Left hindlimb (tissue), 1 donor: ENCODE data around the gene ADAMTS9.
A peak's percentile ranks its signal among the peaks of the same experiment; 100 is the strongest.

Experiments
- DNase-seq: peaks from one replicate; pipeline ENCODE4 v3.0.0-alpha.2; 2018

Gene ADAMTS9

DNA sequence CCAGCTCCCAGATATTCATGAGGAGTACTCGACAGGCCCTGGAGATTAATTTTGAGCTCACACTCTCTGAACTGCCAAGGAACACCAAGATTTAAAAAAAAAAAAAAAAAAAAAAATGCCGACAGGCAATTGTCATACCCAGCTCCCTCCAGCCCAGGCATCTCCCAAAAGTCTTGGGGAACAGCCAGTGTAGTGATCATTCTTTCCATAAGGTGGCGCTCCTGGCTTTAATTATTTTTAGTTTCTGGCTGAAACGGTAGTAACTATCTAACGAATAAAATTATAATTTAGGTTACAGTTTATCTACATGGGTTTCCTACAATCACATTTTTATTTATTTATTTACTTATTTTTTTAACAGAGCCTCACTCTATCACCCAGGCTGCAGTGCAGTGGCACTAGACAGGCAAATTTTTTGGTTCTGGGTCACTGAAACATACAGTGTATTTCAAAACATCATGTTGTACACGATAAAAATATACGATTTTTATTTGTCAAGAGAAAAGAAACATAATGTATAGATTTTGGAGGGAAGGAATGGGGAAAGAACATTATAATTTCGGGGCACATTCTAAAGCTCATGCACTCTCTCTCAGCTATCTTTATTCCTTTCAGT is 157.3 kb downstream of the ADAMTS9 start:
- peak; percentile 65 for DNase-seq

DNA sequence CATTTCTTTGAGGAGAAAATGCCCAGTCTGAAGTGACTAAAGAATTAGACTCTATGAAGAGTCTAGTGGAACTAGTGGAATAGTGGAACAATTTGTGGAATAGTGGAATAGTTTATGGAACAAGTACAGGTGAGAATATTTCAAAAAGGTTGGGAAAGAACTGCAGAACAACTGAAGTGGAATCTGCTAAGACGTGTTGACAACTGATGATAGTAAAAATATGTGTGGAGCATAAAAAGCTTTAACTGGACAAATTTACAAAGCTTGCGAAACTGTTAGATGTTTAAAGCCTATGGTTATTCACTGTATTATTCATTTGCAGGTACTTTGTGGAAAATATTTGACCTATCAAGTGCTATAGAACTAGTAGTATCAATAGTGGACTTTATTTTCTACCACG is 164.5 kb downstream of the ADAMTS9 start:
- no peak for DNase-seq

DNA sequence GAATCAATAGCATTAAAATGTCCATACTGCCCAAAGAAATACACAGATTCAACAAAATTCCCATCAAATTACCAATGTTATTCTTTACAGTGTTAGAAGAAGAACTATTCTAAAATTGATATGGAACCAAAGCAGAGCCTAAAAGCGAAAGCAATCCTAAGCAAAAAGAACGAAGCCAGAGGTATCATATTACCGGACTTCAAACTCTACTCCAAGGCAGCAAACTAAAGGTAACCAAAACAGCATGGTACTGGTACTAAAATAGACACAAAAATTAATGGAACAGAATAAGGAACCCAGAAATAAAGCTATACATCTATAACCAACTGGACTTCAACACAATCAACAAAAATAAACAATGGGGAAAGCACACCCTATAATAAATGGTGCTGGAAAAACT is 167.5 kb downstream of the ADAMTS9 start:
- no peak for DNase-seq

DNA sequence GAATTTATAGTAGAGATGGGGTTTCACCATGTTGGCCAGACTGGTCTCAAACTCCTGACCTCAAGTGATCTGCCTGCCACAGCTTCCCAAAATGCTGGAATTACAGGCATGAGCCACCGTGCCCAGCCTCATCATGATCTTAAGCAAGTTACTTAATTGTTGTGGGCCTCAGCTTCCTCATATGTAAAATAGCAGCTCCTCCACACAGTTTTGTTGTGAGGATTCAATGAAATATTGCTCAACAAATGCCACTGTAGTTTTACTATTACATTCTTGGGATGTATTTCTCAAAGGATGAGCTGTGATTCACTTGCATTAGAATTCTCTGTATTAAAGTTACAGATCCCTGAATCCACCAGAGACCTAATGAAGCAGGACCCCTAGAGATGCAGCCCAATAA is 168.8 kb downstream of the ADAMTS9 start:
- DNase-seq: no peak

DNA sequence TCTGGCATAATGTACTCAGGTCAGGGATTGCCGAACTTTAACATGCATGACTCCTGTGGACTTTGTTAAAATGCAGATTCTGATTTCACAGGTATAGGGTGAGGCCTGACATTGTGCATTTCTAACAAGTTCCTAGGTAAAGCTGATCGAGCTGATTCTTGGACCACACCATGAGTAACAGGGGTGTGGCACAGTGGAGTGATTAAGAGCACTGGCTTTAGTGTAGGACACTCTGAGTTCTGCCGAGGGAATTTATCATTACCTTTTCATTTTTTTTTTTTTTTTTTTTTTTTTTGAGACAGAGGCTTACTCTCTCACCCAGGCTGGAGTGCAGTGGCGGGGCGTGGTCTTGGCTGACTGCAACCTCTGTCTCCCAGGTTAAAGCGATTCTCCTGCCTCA is 169.3 kb downstream of the ADAMTS9 start:
- DNase-seq: no peak

DNA sequence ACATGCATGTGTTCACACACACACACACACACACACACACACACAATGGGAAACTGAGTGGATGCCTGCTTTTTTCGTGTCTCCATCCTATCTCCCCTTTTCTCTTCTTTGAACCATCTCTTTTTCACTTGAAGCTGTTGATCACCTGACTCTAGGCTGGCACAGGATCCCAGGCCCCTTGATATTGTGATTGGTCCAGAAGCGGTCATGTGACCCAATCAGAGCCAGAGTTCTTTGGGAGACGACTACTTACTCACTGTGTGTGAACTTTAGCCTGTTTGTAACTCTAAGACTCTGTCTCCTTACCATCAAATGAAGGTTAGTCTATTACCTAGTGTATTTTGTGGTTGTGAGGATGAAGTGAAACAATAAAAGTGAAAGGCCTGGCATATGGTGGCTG is 172.9 kb downstream of the ADAMTS9 start:
- DNase-seq: no peak

DNA sequence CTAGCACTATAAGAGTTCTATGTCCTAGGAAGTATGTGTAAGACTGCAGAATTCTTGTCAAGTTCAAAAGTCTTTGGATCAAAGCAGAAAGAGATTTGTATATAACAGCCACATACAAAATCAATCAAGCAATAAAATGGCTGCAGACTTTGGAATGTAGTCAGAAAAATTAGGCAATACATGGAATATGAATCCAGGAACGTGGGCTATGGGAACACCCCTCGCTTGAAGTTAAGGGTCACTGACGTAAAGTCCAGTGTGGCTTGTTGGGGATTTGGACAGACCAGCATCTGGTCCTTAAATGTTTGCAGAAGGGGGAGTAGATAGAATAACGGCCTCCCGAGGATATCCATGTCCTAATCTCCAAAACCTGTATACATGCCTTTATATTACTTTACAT is 178.6 kb downstream of the ADAMTS9 start:
- DNase-seq: no peak

DNA sequence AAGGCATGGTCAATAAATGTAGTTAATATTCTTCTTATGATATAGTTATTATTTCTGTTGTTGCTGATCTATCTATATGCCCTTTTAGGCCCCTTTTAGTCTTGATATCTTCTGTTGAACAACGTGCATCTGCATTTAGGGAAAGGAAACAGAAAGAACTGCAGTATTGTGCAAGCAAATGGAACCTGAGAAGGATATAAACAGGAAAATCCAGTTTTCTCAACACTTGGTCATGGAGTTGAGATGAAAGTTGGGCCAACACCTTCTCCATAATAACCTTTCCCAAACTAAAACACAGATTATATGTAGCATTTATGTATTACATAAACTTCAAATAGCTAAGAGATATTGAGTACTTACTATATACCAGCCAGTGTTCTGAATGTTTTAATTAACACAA is 179.7 kb downstream of the ADAMTS9 start:
- no peak for DNase-seq

DNA sequence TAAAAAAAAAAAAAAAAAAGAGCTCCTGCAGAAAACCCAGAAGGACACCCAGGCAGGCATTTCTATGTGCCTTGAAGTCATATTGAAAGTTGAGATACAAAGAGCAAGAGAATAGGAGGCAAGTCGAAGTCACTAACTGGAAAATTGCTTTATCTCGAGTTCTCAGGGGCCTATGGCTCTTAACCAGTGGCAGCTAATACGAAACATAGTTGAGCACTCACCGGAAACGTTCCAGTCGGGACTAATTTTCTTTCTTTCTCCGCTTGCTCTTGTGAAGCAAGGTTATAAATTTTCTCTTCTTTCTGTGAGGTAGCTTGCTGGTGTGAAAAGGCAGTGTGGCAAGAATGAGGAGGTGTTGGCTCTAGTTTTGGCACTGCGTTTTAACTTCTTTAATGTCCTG is 181.5 kb downstream of the ADAMTS9 start:
- DNase-seq: no peak

DNA sequence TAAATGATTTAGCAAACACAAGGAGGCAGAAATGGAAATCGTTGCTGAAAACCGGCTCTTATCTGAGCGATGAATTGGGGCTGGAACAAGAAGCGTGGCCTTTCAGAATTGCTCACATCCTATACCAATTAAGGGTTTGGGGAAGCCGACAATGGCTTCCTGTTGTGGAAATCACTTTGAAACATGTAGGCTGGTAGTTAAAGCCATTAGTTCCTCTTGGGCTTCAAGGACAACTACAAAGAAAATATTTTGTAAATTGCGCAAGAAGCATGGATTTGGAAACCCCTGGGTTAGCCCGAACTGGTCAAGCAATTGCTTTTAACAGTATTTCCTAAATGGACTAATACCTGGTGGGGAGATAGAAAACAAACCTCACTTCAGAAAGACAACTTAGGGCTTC is 182.4 kb downstream of the ADAMTS9 start:
- DNase-seq: no peak

DNA sequence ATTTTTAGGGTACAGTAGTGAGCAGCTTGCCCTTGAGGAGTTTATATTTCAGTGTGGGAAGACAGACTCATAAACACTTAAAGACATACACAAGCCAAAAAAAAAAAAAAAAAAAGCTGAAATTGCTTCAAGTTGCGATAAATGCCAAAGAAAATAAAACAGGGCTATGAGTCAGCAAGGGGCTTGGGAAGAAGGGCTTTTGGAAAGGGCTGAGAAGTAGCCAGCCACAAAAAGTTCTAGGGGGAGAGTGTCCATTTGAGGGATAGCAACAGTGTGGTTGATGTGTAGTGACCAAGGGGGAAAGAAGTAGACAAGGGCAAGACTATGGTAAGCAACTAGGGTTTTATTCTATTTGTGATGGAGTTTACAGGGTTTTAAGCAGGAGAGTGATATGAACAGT is 185.5 kb downstream of the ADAMTS9 start:
- DNase-seq: no peak

DNA sequence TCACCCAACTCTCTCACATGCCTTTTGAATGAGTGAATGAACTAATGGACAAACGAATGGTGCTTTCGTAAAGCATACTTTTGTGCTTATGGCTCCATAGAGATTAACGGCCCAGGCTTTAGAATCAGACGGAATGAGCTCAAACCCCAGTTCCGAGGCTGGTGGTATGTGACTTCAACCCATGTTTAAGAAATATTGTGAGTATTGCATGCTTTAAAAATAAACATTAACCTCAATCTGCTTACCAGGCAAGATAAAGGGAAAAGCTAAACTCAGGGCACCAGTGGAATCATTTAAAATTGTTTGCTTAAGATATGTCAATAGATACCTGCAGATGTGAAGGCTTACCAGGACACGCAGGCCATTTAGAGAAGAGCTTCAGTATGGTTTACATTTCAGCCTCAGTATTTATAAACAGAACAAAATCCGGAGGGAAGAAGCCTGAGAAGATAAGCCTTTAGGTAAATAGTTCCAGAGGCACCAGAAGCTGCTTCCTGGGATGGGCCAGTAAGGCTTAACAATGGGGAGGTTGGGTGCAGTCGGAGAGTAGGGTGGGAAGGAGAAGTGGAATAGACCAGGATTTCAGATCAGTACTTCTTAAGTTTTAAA is 186.4 kb downstream of the ADAMTS9 start:
- no peak for DNase-seq

DNA sequence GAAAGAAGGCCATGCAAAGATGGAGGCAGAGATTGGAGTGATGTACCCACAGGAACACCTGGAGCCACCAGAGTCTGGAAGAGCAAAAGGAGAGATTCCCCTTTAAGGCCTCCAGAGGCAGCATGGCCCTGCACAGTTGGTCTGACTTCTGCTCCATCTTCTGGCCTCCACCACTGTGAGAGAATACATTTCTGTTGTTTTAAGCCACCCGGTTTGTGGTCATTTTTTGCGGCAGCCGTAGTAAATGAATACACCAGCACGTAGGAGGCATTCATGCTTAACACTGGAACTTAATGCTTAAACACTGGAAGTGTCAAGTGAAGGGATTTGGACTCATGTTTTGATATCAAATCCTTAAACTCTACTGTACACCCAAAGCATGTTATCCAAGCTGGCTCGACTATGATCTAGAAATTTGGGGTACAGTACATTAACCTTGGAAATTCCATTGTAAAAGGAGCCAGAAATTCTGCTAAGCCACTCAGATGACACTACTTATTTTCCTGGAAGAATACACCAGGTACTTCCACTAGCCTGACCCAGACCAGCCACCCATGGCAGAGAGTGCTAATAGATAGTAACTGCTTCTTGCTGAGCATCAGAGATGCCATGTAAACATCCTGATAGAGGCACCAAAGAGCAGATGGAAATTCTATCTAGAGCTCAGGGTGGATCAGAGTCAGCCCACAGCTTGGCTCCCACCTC is 190.9 kb downstream of the ADAMTS9 start:
- DNase-seq: no peak

DNA sequence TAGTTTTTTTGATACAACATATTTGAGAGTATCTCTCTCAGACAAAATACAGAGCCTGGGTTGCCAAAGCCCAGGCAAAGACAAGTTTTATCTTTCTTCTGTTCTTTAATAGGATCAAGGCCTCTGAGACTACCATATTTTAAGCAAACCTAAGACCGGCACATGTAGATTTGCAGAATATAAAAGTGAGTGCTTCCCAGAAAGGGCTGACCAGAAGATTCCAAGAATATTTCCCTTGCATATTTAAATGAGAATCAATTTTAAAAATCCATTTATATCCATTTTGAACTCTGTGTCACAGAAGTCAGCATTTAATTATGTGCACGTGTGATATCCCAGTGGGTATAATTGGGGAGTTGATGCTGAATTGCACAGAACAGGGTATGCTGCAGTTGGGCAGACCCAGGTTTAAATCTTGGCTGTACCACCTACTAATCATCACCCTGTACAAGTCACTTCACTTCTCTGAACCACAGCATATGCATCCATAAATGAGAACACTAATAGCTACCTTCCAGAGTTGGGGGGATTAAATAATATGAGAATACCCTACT is 191.9 kb downstream of the ADAMTS9 start:
- DNase-seq: no peak

DNA sequence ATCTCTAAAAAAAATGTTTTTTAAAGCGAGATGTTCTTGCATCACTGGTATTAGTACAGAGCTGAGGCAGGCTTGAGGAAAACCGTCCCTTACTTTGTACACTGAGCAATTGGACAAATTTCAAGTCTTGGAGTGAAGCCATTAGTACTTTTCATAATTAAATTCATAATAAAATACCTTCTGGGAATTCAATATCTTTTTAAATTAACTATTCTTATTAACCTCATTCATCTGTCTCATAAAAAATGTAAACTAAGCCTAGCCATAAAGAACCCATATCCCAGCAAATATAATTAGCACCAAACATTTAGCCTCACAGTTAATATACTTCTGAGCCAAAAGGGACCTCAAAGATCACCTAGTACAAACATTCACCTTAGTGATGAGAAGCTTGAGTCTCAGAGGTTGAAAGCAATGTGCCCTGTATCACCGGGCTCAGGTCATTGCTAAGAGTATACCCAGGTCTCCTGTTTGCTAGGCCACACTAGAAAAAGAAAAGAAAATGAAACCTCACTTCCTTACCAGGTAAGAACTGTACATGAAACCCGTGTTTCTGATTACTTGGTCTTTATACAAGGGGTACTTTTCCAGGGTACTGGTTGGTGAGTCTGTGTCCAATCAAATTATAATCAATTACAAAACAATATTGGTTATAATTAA is 192.5 kb downstream of the ADAMTS9 start:
- DNase-seq: no peak

DNA sequence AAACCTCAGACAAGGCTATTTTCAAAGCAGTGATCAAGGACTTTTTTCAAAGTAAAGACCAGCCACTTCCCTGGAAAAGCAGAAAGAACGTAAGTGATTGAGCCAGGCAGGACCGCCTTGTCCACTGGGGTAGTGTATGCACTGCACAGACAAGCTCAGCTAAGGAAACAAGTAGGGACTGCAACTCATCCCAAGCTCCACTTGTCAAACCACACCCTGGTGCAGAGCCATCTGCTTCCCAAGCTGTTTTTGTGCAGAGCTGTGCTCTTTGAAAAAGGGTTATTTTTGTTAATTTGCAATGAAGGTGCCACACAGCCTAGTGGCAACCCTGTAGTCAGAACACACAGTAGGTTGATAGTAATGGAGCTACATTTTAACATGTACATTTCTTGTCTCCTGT is 193.3 kb downstream of the ADAMTS9 start:
- DNase-seq: no peak

DNA sequence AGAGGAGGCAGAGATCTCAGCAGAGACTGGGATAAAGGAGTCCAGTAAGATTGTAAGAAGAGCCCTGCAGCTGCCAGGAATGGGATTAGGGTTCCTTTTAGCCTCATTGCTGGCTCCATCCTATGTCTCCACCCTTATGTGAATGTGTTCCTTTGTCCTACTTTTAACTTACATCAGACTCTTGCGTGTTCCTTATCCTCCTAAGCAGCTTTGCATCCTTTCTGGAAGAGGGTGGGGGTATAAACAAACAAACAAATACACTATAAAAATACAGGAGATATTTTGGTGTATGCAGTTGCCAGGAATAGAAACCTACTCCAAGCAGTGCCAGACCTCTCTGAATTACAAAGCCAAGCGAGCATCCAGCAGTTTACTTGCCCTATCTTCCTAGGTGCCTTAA is 194.7 kb downstream of the ADAMTS9 start:
- DNase-seq: no peak

DNA sequence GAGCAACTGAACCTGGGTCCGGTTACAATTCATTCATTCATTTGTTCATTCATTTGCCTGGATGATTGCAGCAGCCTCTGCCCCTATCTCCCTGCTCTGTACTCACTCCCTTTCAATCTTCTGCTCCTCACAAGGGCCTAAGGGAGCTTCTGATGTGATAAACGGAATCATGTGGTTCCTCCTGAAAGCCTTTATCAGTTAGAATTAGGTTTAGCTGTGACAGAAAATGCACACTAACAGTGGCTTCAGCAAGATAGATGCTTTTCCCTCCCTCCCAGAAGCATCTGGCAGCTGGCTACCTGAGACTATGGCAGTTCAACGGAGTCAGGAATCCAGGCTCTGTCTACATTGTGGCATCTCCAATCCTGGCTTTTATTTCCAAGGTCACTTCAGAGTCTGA is 196.0 kb downstream of the ADAMTS9 start:
- DNase-seq: no peak

DNA sequence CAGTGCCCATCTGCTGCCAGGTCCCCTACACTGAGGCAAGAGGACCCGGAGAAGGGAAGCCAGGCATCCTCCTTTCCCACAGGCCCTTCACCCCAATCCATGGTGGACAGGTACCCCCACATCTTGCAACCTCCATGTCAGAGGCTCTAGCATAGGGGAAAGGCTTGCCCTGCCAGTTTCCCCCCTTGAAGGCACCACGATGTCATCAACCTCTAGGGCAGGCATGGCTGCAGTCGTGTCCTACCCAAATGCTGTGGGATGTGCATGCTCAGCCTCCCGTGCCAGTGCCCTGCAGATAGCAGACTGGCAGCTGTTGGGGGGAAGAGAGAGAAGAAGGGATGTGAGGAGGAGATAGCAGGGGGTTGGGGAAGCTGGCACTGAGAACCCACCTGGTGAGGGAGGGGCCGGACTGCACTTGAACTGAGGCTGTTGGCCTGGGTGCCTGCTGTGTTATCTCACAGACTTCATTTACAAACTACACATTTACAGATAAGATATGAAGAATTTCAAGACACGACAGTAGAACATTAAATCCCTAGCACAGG is 197.5 kb downstream of the ADAMTS9 start:
- no peak for DNase-seq

DNA sequence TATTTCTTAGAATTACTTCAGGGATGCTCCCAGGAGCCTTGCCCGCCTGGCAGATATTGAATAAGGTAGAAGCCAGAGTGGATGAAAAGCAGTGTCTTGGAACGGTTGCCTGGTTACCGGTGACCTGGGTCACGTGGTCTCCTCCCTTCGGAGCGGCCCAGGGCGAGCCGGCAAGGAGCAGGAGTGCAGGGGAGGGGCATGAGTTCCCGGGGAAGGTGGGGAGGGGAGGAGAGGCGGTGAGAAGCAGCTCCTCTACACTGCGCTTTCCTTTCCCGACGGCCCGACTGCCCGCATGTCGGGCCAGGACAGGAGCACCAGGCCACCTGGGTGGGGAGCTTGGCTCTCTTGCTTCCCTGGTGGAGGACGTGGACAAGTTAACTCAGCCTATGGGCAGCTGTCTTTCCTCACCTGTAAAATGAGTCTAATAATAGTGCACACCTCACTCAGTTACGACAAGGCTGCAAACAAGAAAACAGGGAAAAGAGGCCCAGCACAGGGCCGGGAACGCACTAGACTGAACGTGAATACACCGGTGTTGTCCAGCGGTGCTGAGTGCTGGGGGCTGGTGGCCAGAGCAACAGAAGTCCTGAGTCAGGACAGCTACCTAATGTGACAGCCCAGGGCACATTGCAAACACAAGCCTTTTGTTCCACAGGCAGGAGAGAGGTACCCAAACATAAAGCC is 198.3 kb downstream of the ADAMTS9 start:
- DNase-seq: peak; percentile 65

DNA sequence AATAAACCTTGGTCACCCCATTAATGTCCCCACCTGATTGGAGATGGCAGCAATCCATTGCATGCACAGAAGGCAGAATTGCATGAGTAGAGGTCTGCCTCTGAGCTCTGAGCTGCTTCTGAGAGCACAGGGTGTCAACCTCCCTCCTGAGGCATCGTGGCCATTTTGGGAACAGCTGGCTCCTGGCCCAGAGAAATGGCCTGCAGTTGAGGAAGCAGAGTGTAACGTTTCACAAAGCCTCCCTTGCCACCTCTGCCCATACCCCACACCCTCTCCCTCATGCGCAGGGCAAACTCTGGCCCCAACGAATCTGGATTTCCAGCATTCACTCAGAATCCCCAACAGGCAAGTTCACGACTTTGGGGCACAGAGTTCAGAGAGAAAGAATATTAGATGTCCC is 198.9 kb downstream of the ADAMTS9 start:
- no peak for DNase-seq

DNA sequence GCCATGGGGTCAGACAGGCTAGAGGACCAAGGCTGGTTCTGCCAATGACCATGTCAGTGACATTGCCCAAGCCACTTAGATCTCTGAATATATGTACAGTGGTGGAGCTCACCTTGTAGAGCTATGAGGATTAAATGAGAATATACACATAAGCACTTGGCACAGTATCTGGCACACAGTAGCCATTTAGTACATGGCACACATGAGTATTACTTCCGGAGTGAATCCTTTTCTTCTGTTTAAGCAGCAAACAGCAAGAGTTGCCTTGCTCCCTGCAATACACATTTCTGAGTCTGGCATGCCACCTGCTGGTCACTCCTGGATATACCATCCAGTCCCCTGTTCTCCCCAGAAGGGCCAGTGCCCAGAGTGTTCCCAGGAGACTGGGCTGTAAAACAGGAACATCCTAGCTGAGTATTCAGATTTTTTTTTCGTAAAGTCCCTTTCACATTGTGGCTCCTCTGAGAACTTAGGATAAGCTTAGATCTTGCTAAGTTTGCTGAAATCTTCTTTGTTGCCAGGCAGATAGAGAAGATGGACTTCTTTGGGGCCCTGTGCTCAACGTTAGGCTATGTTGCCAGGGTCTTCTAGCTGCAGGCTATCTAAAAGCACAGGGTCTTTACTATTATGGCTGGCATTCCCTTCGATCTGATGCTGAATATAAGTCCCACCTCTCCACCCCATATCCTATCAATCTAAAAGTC is 203.4 kb downstream of the ADAMTS9 start:
- peak; percentile 87 for DNase-seq
